Stimulated activated CD8-positive, alpha-beta memory T cell treated with anti-CD3 and anti-CD28 coated beads, Interleukin-12 subunit alpha, Interleukin-12 subunit beta, amount 100 ng/mL, for 24 hours (primary cell): ENCODE measurements around the gene RAB36.
A peak's percentile ranks its signal among the peaks of the same experiment; 100 is the strongest.

Experiments
- DNase-seq: peaks from one replicate; pipeline ENCODE4 v3.0.0-alpha.2; 2020; ENCODE audit errors: extremely low read depth

Gene RAB36

DNA sequence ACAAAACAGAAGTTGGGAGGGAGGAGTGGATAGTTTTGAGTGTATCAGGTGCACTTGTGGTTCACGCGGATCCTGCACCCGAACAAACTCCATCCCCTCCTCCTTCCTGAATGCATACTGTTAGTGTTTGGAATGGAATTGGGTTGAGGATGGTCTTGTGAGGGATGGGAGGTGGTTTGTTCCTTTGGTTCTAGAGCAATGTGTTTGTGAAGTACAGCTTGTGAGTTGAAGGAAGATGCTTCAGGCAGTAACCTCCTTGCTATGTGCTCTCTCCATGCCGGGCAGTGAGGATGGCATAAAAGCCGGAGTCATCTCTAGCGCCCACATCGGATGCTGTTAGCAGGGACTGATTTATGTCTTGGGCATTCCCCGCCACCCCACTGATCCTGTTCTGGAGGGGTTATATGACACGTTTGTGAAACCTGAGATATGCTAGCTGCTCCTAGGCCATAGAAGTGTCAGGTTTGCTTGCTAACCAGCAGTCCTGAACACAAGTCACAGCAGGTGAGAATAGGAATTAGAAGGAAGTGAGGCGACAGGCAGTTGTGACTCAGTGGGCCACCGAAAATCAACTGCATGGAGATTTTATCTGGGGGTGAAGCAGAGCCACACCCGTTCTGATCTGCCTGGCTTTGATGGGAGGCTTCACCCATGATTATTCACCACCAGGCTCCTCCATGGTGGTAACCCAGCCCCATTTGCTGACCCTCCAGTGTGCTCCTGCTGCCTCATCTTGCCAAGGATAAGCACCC lies 37.2 kb downstream of the RAB36 start:
- peak; percentile 35 for DNase-seq

DNA sequence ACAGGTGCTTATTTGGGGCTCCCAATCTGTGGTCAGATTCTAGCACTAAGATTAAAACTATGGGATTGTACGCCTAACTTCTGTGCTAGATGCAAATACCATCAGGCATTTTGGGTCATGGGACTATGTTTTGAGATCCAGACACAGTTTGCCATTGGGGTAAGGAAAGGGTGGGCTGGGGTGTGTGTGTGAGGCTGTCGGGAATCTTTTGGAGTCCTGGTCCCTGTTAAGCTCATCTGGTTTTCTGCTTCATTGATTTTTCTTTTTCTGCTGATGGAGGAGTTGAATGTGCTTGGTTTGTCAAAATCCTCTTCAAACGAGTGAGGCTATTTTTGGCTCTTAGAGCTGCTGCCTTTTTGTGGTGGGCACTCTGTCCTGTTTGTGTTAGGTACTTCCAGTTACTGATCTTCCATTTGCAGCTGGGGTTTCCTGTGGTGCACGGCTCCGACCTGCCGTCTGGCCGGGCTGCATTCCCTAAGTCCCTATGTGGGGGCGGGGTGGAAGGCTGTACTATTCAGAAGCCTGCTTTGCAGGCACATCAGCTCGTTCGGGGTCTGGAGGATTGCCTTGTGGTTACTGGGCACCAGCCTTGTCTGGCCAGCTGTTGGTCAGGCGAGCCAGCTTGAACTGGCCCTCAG lies 37.9 kb downstream of the RAB36 start:
- no peak for DNase-seq

DNA sequence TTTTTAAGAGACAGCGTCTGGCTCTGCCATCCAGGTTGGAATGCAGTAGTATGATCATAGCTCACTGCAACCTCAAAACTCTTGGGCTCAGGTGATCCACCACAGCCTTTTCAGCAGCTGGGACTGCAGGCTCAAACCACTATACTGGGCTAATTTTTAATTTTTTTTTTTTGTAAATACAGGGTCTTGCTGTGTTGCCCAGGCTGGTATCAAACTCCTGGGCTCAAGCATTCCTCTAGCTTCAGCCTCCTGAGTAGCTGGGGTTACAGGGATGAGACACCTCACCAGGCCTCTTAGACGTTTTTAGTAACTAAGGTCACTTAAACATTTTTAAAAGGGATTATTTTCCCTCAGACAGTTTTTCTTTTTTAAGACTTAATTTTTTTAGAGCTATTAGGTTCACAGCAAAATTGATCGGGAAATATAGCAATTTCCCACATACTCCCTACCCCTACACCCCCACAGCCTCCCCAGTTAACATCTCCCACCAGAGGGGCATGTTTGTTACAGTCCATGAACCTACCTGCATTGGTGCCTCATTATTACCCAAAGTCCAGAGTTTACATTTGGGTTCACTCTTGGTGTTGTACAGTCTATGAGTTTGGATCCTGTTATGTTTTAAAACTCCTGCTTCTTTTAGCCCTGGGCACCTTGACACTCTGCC lies 39.0 kb downstream of the RAB36 start:
- DNase-seq = no peak

DNA sequence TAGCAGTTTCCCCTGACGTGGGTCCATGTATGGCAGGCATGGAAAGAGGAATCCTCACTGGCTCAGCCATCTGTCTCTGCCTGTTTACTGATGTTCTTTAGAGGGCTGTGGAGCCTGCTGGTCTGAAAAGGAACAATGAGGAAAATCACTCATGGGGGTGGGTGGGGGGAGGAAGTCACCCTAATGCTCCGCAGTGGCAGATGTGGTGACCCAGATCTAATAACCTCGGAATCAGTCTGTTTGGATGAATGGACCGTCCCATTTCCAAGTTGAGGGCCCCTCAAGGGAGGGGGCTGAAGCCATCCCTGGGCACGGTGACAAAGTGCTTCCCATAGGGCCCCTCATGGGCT lies 39.5 kb downstream of the RAB36 start:
- DNase-seq = no peak

DNA sequence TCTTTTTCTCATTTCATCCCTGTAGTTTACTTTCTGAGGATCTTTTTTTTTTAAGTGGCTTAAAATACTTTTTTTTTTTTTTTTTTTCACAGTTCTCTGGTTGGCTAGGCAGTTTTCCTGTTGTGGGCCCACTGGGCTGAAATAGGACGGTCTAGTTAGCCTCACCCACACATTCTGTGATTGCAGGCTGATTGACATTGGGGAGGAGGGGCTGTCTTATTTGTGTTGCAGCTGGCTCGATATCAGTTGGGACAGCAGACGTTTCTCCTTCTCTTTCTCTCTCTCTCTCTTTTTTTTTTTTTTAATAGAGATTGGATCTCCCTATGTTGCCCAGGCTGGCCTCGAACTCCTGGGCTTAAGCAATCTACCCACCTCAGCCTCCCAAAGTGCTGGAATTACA lies 41.9 kb downstream of the RAB36 start:
- no peak for DNase-seq

GRCh38 chr22:23187871-23188700 lies 42.8 kb downstream of the RAB36 start:
- no peak for DNase-seq

GRCh38 chr22:23190526-23190925 lies 45.2 kb downstream of the RAB36 start:
- no peak for DNase-seq

DNA sequence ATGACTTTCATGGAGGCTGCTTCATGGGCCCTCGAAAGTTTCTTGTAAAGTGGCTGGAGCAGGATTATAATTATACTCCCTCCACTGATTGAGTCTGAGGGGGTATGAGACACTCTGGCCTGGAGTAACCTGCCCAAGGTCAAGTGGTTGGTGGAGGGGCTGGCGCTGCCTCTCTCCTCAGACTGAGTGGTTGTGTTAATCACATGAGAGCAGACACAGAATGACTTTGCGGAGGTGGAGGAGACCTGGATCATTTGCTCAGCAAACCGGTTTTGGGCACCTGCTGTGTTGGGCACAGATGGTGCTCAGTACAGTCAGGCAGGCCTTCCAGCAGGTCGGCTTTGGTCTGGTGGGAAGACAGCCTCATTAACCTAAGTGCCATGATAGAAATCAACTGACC lies 46.9 kb downstream of the RAB36 start:
- DNase-seq = no peak

- DNase-seq = no peak
Observed at GRCh38 chr22:23192558-23192957, 47.3 kb downstream of the RAB36 start.

- DNase-seq = no peak
Observed at GRCh38 chr22:23193196-23193827, 48.0 kb downstream of the RAB36 start.

- DNase-seq = no peak
Observed at GRCh38 chr22:23193882-23194281, 48.6 kb downstream of the RAB36 start.

GRCh38 chr22:23196165-23196564 lies 50.9 kb downstream of the RAB36 start:
- DNase-seq = no peak

DNA sequence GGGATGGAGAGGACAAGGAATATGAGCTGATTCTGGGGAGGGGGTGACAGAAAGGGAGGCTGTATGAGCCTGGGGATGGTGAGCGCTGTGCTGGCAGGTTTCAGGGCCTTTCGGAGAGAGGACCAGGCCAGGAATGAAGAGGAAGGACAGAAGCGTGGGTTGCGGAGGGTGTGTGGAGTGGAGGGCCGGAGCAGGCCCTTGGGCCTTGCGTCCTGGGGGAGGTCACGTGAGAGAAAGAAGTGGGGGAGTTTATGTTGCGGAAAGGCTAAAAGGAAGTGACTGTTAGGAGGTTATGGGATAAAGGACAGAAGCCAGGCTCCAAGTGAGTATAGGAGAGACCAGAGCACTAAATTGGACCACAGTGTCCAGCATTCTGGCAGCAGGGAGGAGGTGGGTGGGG lies 52.6 kb downstream of the RAB36 start:
- DNase-seq = no peak

DNA sequence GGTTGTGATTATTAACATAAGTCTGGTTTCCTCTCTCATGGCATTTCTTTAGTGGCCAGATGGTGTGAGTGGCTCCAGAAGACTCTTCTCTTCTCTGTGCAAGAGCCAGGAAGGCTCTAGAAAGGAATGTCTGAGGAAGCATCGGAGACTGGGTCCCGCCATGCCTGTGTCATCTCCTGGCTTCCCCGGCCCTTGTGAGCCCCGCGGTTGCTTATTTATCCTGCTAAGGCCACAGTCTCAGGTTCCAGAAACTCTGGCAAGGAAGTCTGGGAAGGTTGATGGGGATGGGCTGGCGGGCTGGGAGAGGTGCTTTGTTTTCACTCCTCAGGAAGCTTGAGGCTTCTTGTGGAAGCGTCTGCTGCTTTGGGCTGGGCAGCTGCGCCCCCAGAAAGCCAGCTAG lies 53.9 kb downstream of the RAB36 start:
- no peak for DNase-seq

DNA sequence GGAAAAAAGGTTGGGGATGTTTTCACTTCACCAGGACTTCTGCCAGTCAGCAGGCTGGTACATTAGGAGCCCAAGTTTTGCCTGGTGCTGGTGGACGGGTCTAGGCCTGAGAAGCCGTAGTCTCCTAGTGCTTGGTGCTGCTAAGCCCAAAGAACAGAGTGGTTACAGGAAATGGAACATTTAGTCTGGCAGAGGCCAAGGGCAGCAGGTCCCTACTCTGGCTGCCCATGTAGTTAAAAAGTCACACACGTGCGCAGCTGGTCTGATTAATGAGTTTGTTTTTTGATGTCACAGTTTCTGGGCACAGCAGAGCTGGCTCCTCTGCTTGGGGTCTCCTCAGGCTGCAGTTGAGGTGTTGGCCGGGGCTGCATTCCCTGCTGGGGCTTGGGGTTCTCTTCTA lies 55.6 kb downstream of the RAB36 start:
- no peak for DNase-seq

GRCh38 chr22:23202812-23203451 lies 57.7 kb downstream of the RAB36 start:
- DNase-seq = no peak

GRCh38 chr22:23203452-23204124 lies 58.3 kb downstream of the RAB36 start:
- DNase-seq = no peak

DNA sequence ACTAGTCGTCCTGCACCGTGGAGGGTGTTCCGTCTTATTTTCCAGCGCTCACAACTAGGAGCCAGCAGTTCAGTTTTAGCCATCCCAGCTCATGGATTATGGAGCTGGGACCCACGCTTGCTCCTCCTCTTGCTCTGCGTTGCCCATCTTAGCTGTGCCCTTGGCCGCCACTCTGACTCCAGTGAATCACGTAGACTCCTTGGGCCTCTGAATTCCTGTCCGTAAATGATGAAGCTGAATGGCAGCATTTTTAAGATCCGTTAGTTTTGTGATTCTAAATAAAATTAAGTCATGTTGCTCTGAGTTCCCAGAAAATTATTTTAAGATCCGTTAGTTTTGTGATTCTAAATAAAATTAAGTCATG lies 58.8 kb downstream of the RAB36 start:
- DNase-seq = no peak

DNA sequence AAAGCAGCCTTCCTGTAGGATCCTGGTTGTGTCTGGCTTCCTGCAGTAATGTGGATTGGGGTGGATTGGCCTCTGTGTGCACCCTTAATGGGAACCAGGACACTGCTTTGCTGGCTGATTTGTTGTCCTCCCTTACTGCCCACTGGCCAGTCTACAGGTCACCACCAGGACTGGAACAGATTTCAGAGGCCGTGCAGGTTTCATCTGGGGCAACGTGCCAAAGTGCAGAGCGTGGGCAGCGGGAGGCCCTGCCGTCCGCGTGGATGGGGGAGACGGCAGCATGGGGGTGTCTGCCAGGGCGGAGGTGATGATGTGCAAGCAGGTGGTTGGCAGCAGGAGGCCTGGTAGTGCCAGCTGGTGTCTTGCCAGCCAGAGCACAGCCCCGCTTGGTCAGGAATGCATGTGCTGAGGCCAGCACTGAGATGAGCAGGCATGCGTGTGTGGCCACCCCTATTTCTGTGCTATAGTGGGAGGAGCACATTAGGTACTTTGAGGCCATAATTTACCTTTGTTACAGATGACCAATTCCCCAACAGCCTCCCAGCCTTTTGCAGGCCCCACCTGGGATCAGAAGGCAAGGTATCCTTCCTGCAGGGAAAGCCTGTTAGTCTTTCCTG lies 59.4 kb downstream of the RAB36 start:
- no peak for DNase-seq

DNA sequence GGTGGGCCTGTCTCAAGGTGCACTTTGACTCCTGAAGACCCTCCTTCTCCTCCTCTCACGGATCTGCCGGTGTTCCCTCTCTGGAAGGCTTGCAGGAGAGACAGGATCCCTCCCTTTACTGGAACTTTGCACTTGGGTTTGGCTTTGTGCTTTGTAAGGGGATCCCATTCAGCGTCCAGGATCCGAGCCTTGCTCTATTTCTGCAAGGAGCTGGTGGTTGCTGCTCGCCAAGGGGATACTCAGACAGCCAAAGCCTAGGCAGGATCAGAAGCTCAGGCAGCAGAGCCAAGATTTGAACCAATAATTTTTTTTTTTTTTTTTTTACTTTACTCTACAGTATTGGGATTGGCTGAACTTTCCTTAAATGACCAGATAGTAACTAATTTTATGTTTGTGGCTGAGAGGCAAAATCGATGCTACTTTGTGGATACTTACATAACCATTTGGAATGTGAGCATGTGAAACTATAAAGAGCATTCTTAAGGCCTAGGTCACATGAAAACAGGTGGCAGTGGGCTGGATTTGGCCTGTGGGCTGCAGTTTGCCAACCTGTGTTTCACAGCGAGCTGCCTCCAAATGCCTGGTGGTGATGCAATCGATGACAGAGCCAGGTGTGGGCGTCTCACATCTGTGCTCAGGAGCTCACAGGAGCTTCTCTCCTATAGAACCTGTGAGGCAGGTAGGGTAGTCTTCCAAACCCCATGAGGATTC lies 60.2 kb downstream of the RAB36 start:
- DNase-seq = no peak
